Gastroesophageal sphincter (tissue), 3 donors: ENCODE measurements around the gene CHST3.

Experiments used
- EP300 ChIP-seq: sonication (generic); formaldehyde crosslinking; IDR thresholded peaks from one replicate; pipeline ENCODE4 v1.6.1; 2017; ENCODE audit warnings: antibody characterized with exemption, mild to moderate bottlenecking
- TF ChIP-seq, protein P1 (sequence below), 4 experiments: fragments of 200-600 bp in 2 of 4; fragments of 450-650 bp in 2 of 4; sonication (generic) in 1 of 4; IDR thresholded peaks; one replicate each; pipeline ENCODE4 v1.5.1; 2017 to 2019; ENCODE audit warnings: antibody characterized with exemption in 4 of 4, mild to moderate bottlenecking in 2 of 4, moderate library complexity in 2 of 4

- TF ChIP-seq, protein P1, sequence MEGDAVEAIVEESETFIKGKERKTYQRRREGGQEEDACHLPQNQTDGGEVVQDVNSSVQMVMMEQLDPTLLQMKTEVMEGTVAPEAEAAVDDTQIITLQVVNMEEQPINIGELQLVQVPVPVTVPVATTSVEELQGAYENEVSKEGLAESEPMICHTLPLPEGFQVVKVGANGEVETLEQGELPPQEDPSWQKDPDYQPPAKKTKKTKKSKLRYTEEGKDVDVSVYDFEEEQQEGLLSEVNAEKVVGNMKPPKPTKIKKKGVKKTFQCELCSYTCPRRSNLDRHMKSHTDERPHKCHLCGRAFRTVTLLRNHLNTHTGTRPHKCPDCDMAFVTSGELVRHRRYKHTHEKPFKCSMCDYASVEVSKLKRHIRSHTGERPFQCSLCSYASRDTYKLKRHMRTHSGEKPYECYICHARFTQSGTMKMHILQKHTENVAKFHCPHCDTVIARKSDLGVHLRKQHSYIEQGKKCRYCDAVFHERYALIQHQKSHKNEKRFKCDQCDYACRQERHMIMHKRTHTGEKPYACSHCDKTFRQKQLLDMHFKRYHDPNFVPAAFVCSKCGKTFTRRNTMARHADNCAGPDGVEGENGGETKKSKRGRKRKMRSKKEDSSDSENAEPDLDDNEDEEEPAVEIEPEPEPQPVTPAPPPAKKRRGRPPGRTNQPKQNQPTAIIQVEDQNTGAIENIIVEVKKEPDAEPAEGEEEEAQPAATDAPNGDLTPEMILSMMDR (IDR thresholded peaks at IDR 0.05): no peak
- no peak for TF ChIP-seq EP300
Observed at GRCh38 chr10:71920540-71921323, 43.5 kb upstream of the CHST3 start.
